HepG2 (cell line): Measurements from ENCODE around the gene RNF123. TPM values are rescaled to one million over a fixed set of nuclear protein-coding genes. Genes with fewer than 3 reads are reported as not detected.

Experiments used
- ARID2 ChIP-seq: sonication (generic); formaldehyde crosslinking; IDR thresholded peaks from 2 replicates; pipeline ENCODE4 v1.8.1; 2022; ENCODE audit warnings: mild to moderate bottlenecking, missing genetic modification reagents, borderline replicate concordance
- ATF7-NPFF ChIP-seq: sonication (generic); formaldehyde crosslinking; IDR thresholded peaks from 2 replicates; pipeline ENCODE4 v1.8.1; 2023; ENCODE audit warnings: mild to moderate bottlenecking, low read depth, missing genetic modification reagents, moderate library complexity
- GFI1 ChIP-seq: sonication (generic); formaldehyde crosslinking; IDR thresholded peaks from 2 replicates; pipeline ENCODE4 v1.5.0; 2020; ENCODE audit warnings: missing genetic modification reagents, mild to moderate bottlenecking, borderline replicate concordance
- GRHL1 ChIP-seq: sonication (generic); formaldehyde crosslinking; conservative IDR thresholded peaks from 2 replicates; pipeline ENCODE4 v1.8.0; 2022; ENCODE audit warnings: missing genetic modification reagents
- RAD51 ChIP-seq: fragments of 450-650 bp; IDR thresholded peaks from 2 replicates; pipeline ENCODE4 v1.6.1; 2016; ENCODE audit warnings: borderline replicate concordance
- TAF1 ChIP-seq: sonication (generic); formaldehyde crosslinking; IDR thresholded peaks from 2 replicates; pipeline ENCODE4 v1.4.0; 2020; ENCODE audit warnings: missing genetic modification reagents
- TCF7 ChIP-seq: sonication (generic); IDR thresholded peaks from 2 replicates; pipeline ENCODE4 v1.6.1; 2016; ENCODE audit warnings: antibody characterized with exemption, low read depth
- ZBTB3 ChIP-seq: sonication (generic); formaldehyde crosslinking; IDR thresholded peaks from 2 replicates; pipeline ENCODE4 v1.4.0; 2020; ENCODE audit warnings: low read depth, mild to moderate bottlenecking, moderate library complexity, missing genetic modification reagents, borderline replicate concordance
- ZNF253 ChIP-seq: sonication (generic); formaldehyde crosslinking; IDR thresholded peaks from 2 replicates; pipeline ENCODE4 v1.8.0; 2022; ENCODE audit warnings: mild to moderate bottlenecking, missing genetic modification reagents, borderline replicate concordance
- ZNF660 ChIP-seq: sonication (generic); formaldehyde crosslinking; IDR thresholded peaks from 2 replicates; pipeline ENCODE4 v1.5.1; 2020; ENCODE audit warnings: mild to moderate bottlenecking, low read depth, missing genetic modification reagents, borderline replicate concordance
- ZNF704 ChIP-seq: sonication (generic); formaldehyde crosslinking; IDR thresholded peaks from 2 replicates; pipeline ENCODE4 v1.8.1; 2023; ENCODE audit warnings: mild to moderate bottlenecking, inconsistent platforms, moderate library complexity, missing genetic modification reagents, borderline replicate concordance
- ZNF766 ChIP-seq: sonication (generic); formaldehyde crosslinking; IDR thresholded peaks from 2 replicates; pipeline ENCODE4 v1.5.0; 2020; ENCODE audit warnings: missing genetic modification reagents, borderline replicate concordance
- polyA plus RNA-seq, 8 experiments: library from polyadenylated mRNA; depleted of rRNA in 3 of 8; stranded (reverse) in 7 of 8; unstranded in 1 of 8; fragments of >200 nt; fragmentation: Illumina TruSeq in 4 of 8; extraction: Trizol in 4 of 8; gene quantifications; 2 replicates each; pipeline versions ENCODE4 v1.2.1 to v1.2.3, GENCODE V29; 2011 to 2016; ENCODE audit warnings: low read depth in 4 of 8, missing spikeins in 1 of 8, mixed read lengths in 1 of 8; ENCODE audit not compliant: insufficient read depth in 1 of 8
- total RNA-seq, 5 experiments: library from RNA; depleted of rRNA; stranded (reverse); fragments of >200 nt; fragmentation: Illumina TruSeq; extraction: Trizol; gene quantifications; 2 replicates each; pipeline ENCODE4 v1.2.3, GENCODE V29; 2016; ENCODE audit warnings: low read depth in 1 of 5
- TF ChIP-seq, protein P1 (sequence below): IDR thresholded peaks from 2 replicates; pipeline ENCODE4 v1.4.0; 2020; ENCODE audit warnings: mild to moderate bottlenecking, missing genetic modification reagents
- TF ChIP-seq, protein P2 (sequence below): sonication (generic); formaldehyde crosslinking; IDR thresholded peaks from 2 replicates; pipeline ENCODE4 v1.4.0; 2020; ENCODE audit warnings: missing genetic modification reagents
- TF ChIP-seq, protein P3 (sequence below): sonication (generic); formaldehyde crosslinking; IDR thresholded peaks from 2 replicates; pipeline ENCODE4 v1.8.0; 2022; ENCODE audit warnings: missing genetic modification reagents, mild to moderate bottlenecking, borderline replicate concordance
- TF ChIP-seq, protein P4 (sequence below): IDR thresholded peaks from 2 replicates; pipeline ENCODE4 v1.6.1; 2016; ENCODE audit warnings: missing compliant biosample characterization, missing genetic modification reagents, borderline replicate concordance

Gene RNF123
- total and polyA plus RNA-seq, 2 of the 13 experiments (the other 11 are each of a cell fraction or from before 2014, with no cell fraction given), result 29.9 to 82.2 TPM

- TF ChIP-seq, protein P1, sequence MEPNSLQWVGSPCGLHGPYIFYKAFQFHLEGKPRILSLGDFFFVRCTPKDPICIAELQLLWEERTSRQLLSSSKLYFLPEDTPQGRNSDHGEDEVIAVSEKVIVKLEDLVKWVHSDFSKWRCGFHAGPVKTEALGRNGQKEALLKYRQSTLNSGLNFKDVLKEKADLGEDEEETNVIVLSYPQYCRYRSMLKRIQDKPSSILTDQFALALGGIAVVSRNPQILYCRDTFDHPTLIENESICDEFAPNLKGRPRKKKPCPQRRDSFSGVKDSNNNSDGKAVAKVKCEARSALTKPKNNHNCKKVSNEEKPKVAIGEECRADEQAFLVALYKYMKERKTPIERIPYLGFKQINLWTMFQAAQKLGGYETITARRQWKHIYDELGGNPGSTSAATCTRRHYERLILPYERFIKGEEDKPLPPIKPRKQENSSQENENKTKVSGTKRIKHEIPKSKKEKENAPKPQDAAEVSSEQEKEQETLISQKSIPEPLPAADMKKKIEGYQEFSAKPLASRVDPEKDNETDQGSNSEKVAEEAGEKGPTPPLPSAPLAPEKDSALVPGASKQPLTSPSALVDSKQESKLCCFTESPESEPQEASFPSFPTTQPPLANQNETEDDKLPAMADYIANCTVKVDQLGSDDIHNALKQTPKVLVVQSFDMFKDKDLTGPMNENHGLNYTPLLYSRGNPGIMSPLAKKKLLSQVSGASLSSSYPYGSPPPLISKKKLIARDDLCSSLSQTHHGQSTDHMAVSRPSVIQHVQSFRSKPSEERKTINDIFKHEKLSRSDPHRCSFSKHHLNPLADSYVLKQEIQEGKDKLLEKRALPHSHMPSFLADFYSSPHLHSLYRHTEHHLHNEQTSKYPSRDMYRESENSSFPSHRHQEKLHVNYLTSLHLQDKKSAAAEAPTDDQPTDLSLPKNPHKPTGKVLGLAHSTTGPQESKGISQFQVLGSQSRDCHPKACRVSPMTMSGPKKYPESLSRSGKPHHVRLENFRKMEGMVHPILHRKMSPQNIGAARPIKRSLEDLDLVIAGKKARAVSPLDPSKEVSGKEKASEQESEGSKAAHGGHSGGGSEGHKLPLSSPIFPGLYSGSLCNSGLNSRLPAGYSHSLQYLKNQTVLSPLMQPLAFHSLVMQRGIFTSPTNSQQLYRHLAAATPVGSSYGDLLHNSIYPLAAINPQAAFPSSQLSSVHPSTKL (CRISPR knock-in tag), result no peak
- TF ChIP-seq TAF1 (CRISPR knock-in tag) (peak; percentile 67; the same call in 1 of the 2 replicates), ARID2 (CRISPR knock-in tag) (no peak), GFI1 (CRISPR knock-in tag) (0 out of 2 replicates have a peak, but pooled peaks have one; percentile 8), ZNF766 (CRISPR knock-in tag) (no peak), ZNF253 (CRISPR knock-in tag) (no peak), TCF7 (no peak), GRHL1 (CRISPR knock-in tag) (no peak), RAD51 (no peak), ATF7-NPFF (CRISPR knock-in tag) (peak; percentile 76; the same call in 1 of the 2 replicates), ZBTB3 (CRISPR knock-in tag) (peak; percentile 37; the same call in 1 of the 2 replicates), ZNF660 (CRISPR knock-in tag) (no peak), ZNF704 (no peak; the same call in 1 of the 2 replicates)
- TF ChIP-seq, protein P2, sequence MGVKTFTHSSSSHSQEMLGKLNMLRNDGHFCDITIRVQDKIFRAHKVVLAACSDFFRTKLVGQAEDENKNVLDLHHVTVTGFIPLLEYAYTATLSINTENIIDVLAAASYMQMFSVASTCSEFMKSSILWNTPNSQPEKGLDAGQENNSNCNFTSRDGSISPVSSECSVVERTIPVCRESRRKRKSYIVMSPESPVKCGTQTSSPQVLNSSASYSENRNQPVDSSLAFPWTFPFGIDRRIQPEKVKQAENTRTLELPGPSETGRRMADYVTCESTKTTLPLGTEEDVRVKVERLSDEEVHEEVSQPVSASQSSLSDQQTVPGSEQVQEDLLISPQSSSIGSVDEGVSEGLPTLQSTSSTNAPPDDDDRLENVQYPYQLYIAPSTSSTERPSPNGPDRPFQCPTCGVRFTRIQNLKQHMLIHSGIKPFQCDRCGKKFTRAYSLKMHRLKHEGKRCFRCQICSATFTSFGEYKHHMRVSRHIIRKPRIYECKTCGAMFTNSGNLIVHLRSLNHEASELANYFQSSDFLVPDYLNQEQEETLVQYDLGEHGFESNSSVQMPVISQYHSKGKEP (CRISPR knock-in tag), result no peak
- TF ChIP-seq, protein P3, sequence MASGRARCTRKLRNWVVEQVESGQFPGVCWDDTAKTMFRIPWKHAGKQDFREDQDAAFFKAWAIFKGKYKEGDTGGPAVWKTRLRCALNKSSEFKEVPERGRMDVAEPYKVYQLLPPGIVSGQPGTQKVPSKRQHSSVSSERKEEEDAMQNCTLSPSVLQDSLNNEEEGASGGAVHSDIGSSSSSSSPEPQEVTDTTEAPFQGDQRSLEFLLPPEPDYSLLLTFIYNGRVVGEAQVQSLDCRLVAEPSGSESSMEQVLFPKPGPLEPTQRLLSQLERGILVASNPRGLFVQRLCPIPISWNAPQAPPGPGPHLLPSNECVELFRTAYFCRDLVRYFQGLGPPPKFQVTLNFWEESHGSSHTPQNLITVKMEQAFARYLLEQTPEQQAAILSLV (CRISPR knock-in tag), result peak; percentile 77; the same call in 1 of the 2 replicates
- TF ChIP-seq, protein P4, sequence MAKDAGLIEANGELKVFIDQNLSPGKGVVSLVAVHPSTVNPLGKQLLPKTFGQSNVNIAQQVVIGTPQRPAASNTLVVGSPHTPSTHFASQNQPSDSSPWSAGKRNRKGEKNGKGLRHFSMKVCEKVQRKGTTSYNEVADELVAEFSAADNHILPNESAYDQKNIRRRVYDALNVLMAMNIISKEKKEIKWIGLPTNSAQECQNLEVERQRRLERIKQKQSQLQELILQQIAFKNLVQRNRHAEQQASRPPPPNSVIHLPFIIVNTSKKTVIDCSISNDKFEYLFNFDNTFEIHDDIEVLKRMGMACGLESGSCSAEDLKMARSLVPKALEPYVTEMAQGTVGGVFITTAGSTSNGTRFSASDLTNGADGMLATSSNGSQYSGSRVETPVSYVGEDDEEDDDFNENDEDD (CRISPR knock-in tag), result peak; percentile 46
Measured at GRCh38 chr3:49689046-49689907, at the start of gene RNF123, which contains the start of gene MST1 (continued).
